WI38 (cell line): ENCODE measurements around the gene ACAN.

ENCODE experiments used
- H3K4me3 ChIP-seq: 2 replicates; pipeline ENCODE4 v1.5.1; 2011; ENCODE audit warnings: low read depth, mild to moderate bottlenecking, control low read depth, low read length
- CTCF ChIP-seq: IDR thresholded peaks from 2 replicates; pipeline ENCODE4 v1.5.1; 2012; ENCODE audit warnings: low read depth, mild to moderate bottlenecking, control low read depth, low read length

The ACAN gene

GRCh38 chr15:88865498-88866099, 62.4 kb downstream of the ACAN start:
- TF ChIP-seq CTCF = no peak
- H3K4me3 ChIP-seq = no peak overlapping the region

- no peak overlapping the region for H3K4me3 ChIP-seq
- no peak for TF ChIP-seq CTCF
Observed at GRCh38 chr15:88866295-88866881, 63.2 kb downstream of the ACAN start.

GRCh38 chr15:88871313-88871712, 68.1 kb downstream of the ACAN start:
- H3K4me3 ChIP-seq = no peak overlapping the region
- TF ChIP-seq CTCF = no peak

GRCh38 chr15:88872106-88872505, 68.9 kb downstream of the ACAN start:
- H3K4me3 ChIP-seq = no peak overlapping the region
- TF ChIP-seq CTCF = no peak

GRCh38 chr15:88872706-88873105, 69.5 kb downstream of the ACAN start:
- TF ChIP-seq CTCF = no peak
- no peak overlapping the region for H3K4me3 ChIP-seq

- TF ChIP-seq CTCF = no peak
- no peak overlapping the region for H3K4me3 ChIP-seq
Observed at GRCh38 chr15:88873786-88874185, 70.5 kb downstream of the ACAN start.

GRCh38 chr15:88874275-88874674, 71.0 kb downstream of the ACAN start:
- no peak overlapping the region for H3K4me3 ChIP-seq
- no peak for TF ChIP-seq CTCF
